AG04450 (cell line): ENCODE measurements around the gene PTPRQ. TPM values are rescaled to one million over a fixed set of nuclear protein-coding genes. Genes with fewer than 3 reads are reported as not detected.

Experiments used
- CTCF ChIA-PET: fragments of 300-600, 350-600 bp; formaldehyde crosslinking; extraction: SDS; loops from one replicate; lab custom pipeline; 2022; ENCODE audit warnings: antibody characterized with exemption, inconsistent platforms; lab: Charles Lee
- POLR2A ChIA-PET: fragments of 350-600 bp; formaldehyde crosslinking; extraction: SDS; loops from one replicate; lab custom pipeline; 2021; ENCODE audit warnings: antibody characterized with exemption, inconsistent platforms; lab: Yijun Ruan, JAX
- DNase-seq: peaks from one replicate; pipeline ENCODE4 v3.0.0-alpha.2; 2011; ENCODE audit warnings: low read depth, low spot score
- H3K27ac ChIP-seq: one replicate; pipeline ENCODE4 v1.5.1; 2012; ENCODE audit warnings: low read depth, low read length, control low read depth
- H3K27me3 ChIP-seq: one replicate; pipeline ENCODE4 v1.6.0; 2012; ENCODE audit warnings: low read length; ENCODE audit not compliant: control insufficient read depth, insufficient read depth
- H3K4me3 ChIP-seq: 2 replicates; pipeline ENCODE4 v1.5.1; 2011; ENCODE audit warnings: mild to moderate bottlenecking, low read depth, low read length, control low read depth
- H3K9me3 ChIP-seq: 2 replicates; pipeline ENCODE4 v1.5.1; 2012; ENCODE audit warnings: low read length; ENCODE audit not compliant: control insufficient read depth, insufficient read depth
- CTCF ChIP-seq: IDR thresholded peaks from 2 replicates; pipeline ENCODE4 v1.5.1; 2011; ENCODE audit warnings: low read depth, low read length, control low read depth, inconsistent platforms
- polyA minus RNA-seq: library from RNA; depleted of rRNA, polyadenylated mRNA; stranded (reverse); fragments of >200 nt; gene quantifications from 2 replicates; pipeline ENCODE4 v1.2.3, GENCODE V29; 2011; rRNA and poly(A)+ RNA removed
- polyA plus RNA-seq: library from polyadenylated mRNA; depleted of rRNA; stranded (reverse); fragments of >200 nt; gene quantifications from 2 replicates; pipeline ENCODE4 v1.2.3, GENCODE V29; 2011; rRNA removed

The PTPRQ gene
- polyA plus RNA-seq (0.76 and 1.1 TPM in 2 replicates), polyA minus RNA-seq (0.64 and 1.1 TPM in 2 replicates)

- no peak for TF ChIP-seq CTCF
- Histone ChIP-seq H3K27ac (no peak within 1 kb of the TSS), H3K9me3 (no peaks in the 10 kb centered on the region), H3K27me3 (no peaks in the 10 kb centered on the region), H3K4me3 (no peak within 1 kb of the TSS)
- no peak for DNase-seq
- ChIA-PET CTCF (no interaction called here), POLR2A (no interaction called here)
Observed at GRCh38 chr12:80443974-80444666, at the start of gene PTPRQ. Gene PTPRQ, plus strand, starts transcription at chr12:80444235. Its CDS starts 111 bp downstream, at chr12:80444346.

- Histone ChIP-seq H3K9me3 (no peaks in the 10 kb centered on the region), H3K4me3 (peak overlapping the region; percentile 57), H3K27ac (no peak overlapping the region), H3K27me3 (no peaks in the 10 kb centered on the region)
- ChIA-PET CTCF (interaction anchor here (0.8 to 2.1 kb wide), 4 partner anchors 72 to 729 kb away, joined by 3 to 7 read pairs (median 3); no protein-coding TSS in a partner anchor), POLR2A (no interaction called here)
- TF ChIP-seq CTCF: no peak
- no peak for DNase-seq
Observed at GRCh38 chr12:80400571-80400991, 43.5 kb upstream of the PTPRQ start.

GRCh38 chr12:80401191-80401590 lies 42.8 kb upstream of the PTPRQ start:
- H3K27me3 ChIP-seq: no peaks in the 10 kb centered on the region
- no peak for DNase-seq
- POLR2A ChIA-PET: no interaction called here
- H3K27ac ChIP-seq: no peak overlapping the region
- no peak for TF ChIP-seq CTCF
- no peaks in the 10 kb centered on the region for H3K9me3 ChIP-seq
- no peak overlapping the region for H3K4me3 ChIP-seq
- CTCF ChIA-PET: interaction anchor here (0.8 to 2.1 kb wide), 3 partner anchors 72 to 728 kb away, joined by 3 to 7 read pairs (median 3); no protein-coding TSS in a partner anchor

- no peak overlapping the region for H3K27ac ChIP-seq
- TF ChIP-seq CTCF: no peak
- H3K4me3 ChIP-seq: no peak overlapping the region
- no peaks in the 10 kb centered on the region for H3K9me3 ChIP-seq
- CTCF ChIA-PET: interaction anchor here (1.0 kb wide), 1 partner anchor 9 kb away, joined by 4 read pairs; no protein-coding TSS in a partner anchor
- POLR2A ChIA-PET: no interaction called here
- DNase-seq: no peak
- H3K27me3 ChIP-seq: no peaks in the 10 kb centered on the region
Observed at GRCh38 chr12:80404629-80405028, 39.4 kb upstream of the PTPRQ start.

GRCh38 chr12:80406253-80406652 lies 37.8 kb upstream of the PTPRQ start:
- no peak for TF ChIP-seq CTCF
- H3K4me3 ChIP-seq: no peak overlapping the region
- CTCF ChIA-PET: interaction anchor here (0.5 to 1.0 kb wide), 2 partner anchors 49 to 357 kb away, joined by 3 to 4 read pairs; no protein-coding TSS in a partner anchor
- H3K9me3 ChIP-seq: no peaks in the 10 kb centered on the region
- no peak overlapping the region for H3K27ac ChIP-seq
- DNase-seq: no peak
- no peaks in the 10 kb centered on the region for H3K27me3 ChIP-seq
- POLR2A ChIA-PET: no interaction called here
